Measurements from ENCODE around the gene CDIPT. TPM values are rescaled to one million over a fixed set of nuclear protein-coding genes. Genes with fewer than 3 reads are reported as not detected.
A peak's percentile ranks its signal among the peaks of the same experiment; 100 is the strongest.

The CDIPT gene
- total RNA-seq, 1 donor from 2014 or later: 21.0 TPM

GRCh38 chr16:29814592-29814991, 48.4 kb downstream of the CDIPT start:
- peak overlapping the region; percentile 36 for H3K27ac Mint-ChIP-seq
- Histone ChIP-seq H3K36me3 (no peaks in the 10 kb centered on the region), H3K79me2 (ENCODE audit: low read depth) (peaks cover 76% of the 10 kb centered on the region), H3K27ac (peak overlapping the region; percentile 49), H3F3A (ENCODE audit: low read depth) (peaks cover 72% of the 10 kb centered on the region), H3K27me3 (no peaks in the 10 kb centered on the region), H3K4me2 (peak overlapping the region; percentile 88), H3K9me3 (ENCODE audit: low read depth) (no peaks in the 10 kb centered on the region), H3K4me3 (peak overlapping the region; percentile 83), H2AFZ (replicated peaks) (no peak overlapping the region), H3K4me1 (peaks cover 43% of the 10 kb centered on the region), H3K9ac (no peak overlapping the region), H4K20me1 (ENCODE audit: low read depth) (peaks cover 45% of the 10 kb centered on the region)
- TF ChIP-seq CTCF (IDR thresholded peaks at IDR 0.05): no peak
- TF ChIP-seq EZH2phosphoT487 (IDR thresholded peaks at IDR 0.05): no peak
- no peak for TF ChIP-seq EZH2 (IDR thresholded peaks at IDR 0.05)
- H3K4me1 Mint-ChIP-seq: peaks cover 69% of the 10 kb centered on the region
- peaks cover 15% of the 10 kb centered on the region for H3K36me3 Mint-ChIP-seq
- H3K4me3 Mint-ChIP-seq: peak overlapping the region; percentile 98
- H3K9me3 Mint-ChIP-seq: no peaks in the 10 kb centered on the region
- H3K27me3 Mint-ChIP-seq (ENCODE audit: insufficient read depth, low read depth): peaks cover 14% of the 10 kb centered on the region
- peak; percentile 46 for DNase-seq (ENCODE audit: low spot score)

DNA sequence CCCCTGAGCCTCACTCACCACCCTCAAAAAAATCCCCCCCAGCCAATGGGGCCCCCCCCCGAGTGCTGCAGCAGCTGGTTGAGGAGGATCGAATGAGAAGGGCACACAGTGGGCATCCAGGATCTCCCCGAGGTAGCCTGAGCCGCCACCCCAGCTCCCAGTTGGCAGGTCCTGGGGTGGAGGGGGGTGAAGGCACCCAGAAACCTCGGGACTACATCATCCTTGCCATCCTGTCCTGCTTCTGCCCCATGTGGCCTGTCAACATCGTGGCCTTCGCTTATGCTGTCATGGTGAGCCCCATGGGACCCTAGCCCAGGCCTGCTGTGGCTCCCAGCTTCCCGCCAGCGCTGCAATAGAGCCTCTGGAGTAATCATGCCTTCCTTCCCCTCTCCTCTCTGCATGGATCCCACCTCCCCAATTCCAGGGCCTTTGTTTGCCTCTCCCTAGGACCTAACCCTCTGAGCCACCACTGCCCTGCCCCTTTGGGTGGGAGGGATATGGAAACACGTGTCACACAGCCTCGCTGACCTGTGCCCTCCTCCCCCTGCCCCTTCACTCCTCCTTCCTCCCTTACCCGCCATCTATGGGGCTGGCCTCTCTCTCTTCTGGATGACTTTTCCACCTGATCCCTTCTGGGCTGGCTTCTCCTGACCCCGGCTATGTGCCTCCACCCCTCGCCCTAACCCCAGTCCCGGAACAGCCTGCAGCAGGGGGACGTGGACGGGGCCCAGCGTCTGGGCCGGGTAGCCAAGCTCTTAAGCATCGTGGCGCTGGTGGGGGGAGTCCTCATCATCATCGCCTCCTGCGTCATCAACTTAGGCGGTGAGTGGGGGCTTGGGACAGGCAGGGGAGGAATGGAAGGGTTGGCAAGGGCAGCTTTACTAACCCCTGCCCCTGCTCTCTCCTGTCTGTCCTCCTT, 49.1 kb downstream of the CDIPT start:
- H4K20me1 ChIP-seq (ENCODE audit: low read depth): peaks cover 47% of the 10 kb centered on the region
- peaks cover 15% of the 10 kb centered on the region for H3K27me3 Mint-ChIP-seq (ENCODE audit: insufficient read depth, low read depth)
- H3K9me3 Mint-ChIP-seq: no peaks in the 10 kb centered on the region
- peaks cover 50% of the 10 kb centered on the region for H3K4me1 ChIP-seq
- DNase-seq (ENCODE audit: low spot score): peak; percentile 52
- no peaks in the 10 kb centered on the region for H3K27me3 ChIP-seq
- H3K36me3 Mint-ChIP-seq: peaks cover 12% of the 10 kb centered on the region
- peak overlapping the region; percentile 88 for H3K4me2 ChIP-seq
- H3K9ac ChIP-seq: no peak overlapping the region
- peak overlapping the region; percentile 98 for H3K4me3 Mint-ChIP-seq
- peak overlapping the region; percentile 34 for H3K27ac Mint-ChIP-seq
- no peaks in the 10 kb centered on the region for H3K36me3 ChIP-seq
- peaks cover 78% of the 10 kb centered on the region for H3F3A ChIP-seq (ENCODE audit: low read depth)
- peaks cover 66% of the 10 kb centered on the region for H3K4me1 Mint-ChIP-seq
- peaks cover 78% of the 10 kb centered on the region for H3K79me2 ChIP-seq (ENCODE audit: low read depth)
- TF ChIP-seq EZH2 (IDR thresholded peaks at IDR 0.05) (no peak), EZH2phosphoT487 (IDR thresholded peaks at IDR 0.05) (no peak), CTCF (IDR thresholded peaks at IDR 0.05) (no peak)
- peak overlapping the region; percentile 49 for H3K27ac ChIP-seq
- H2AFZ ChIP-seq (replicated peaks): no peak overlapping the region
- H3K4me3 ChIP-seq: peak overlapping the region; percentile 83
- H3K9me3 ChIP-seq (ENCODE audit: low read depth): no peaks in the 10 kb centered on the region

GRCh38 chr16:29812754-29813643, 50.0 kb downstream of the CDIPT start:
- H3K27ac ChIP-seq: peak overlapping the region; percentile 56
- H3K36me3 ChIP-seq: no peaks in the 10 kb centered on the region

More at GRCh38 chr16:29812754-29813643, 50.0 kb downstream of the CDIPT start:
- Histone ChIP-seq H3K9me3 (ENCODE audit: low read depth) (no peaks in the 10 kb centered on the region), H2AFZ (replicated peaks) (no peak overlapping the region), H3K27me3 (no peaks in the 10 kb centered on the region), H3K4me1 (peaks cover 58% of the 10 kb centered on the region), H3F3A (ENCODE audit: low read depth) (peaks cover 78% of the 10 kb centered on the region), H3K79me2 (ENCODE audit: low read depth) (peaks cover 78% of the 10 kb centered on the region), H3K4me3 (peak overlapping the region; percentile 83), H3K9ac (peak overlapping the region; percentile 54), H4K20me1 (ENCODE audit: low read depth) (peaks cover 52% of the 10 kb centered on the region), H3K4me2 (peak overlapping the region; percentile 88)
- peaks cover 8% of the 10 kb centered on the region for H3K36me3 Mint-ChIP-seq
- peaks cover 70% of the 10 kb centered on the region for H3K4me1 Mint-ChIP-seq
- DNase-seq (ENCODE audit: low spot score): peak; percentile 23
- no peak for TF ChIP-seq EZH2 (IDR thresholded peaks at IDR 0.05)
- TF ChIP-seq CTCF (IDR thresholded peaks at IDR 0.05): no peak
- no peak for TF ChIP-seq EZH2phosphoT487 (IDR thresholded peaks at IDR 0.05)
- H3K27me3 Mint-ChIP-seq (ENCODE audit: insufficient read depth, low read depth): peaks cover 16% of the 10 kb centered on the region
- H3K27ac Mint-ChIP-seq: peak overlapping the region; percentile 37
- H3K4me3 Mint-ChIP-seq: peak overlapping the region; percentile 98
- no peaks in the 10 kb centered on the region for H3K9me3 Mint-ChIP-seq
